CD14-positive monocyte (primary cell): ENCODE results near the gene DPP10. TPM values are rescaled to one million over a fixed set of nuclear protein-coding genes. Genes with fewer than 3 reads are reported as not detected.

Experiments used
- DNase-seq, 3 donors: peaks; one replicate each; pipeline ENCODE4 v3.0.0-alpha.2; 2011 to 2022
- H2AFZ ChIP-seq: 2 replicates; pipeline ENCODE4 v1.6.0; 2012; ENCODE audit warnings: mild to moderate bottlenecking, low read depth, low read length, inconsistent platforms; ENCODE audit not compliant: insufficient read depth, poor library complexity, severe bottlenecking
- H3K27ac ChIP-seq, 2 donors: 1 replicate in 1 of 2; 2 replicates in 1 of 2; pipeline ENCODE4 v1.5.1; 2012 to 2013; ENCODE audit warnings: low read length in 2 of 2, control low read depth in 1 of 2, inconsistent platforms in 1 of 2, low read depth in 1 of 2, mild to moderate bottlenecking in 1 of 2
- H3K27me3 ChIP-seq, 2 donors: one replicate each; pipeline versions ENCODE4 v1.6.0 to v1.6.1; 2011 to 2013; ENCODE audit warnings: low read length in 2 of 2; ENCODE audit not compliant: control insufficient read depth in 2 of 2, insufficient read depth in 2 of 2
- H3K36me3 ChIP-seq, 2 donors: replicated peaks in 1 of 2; 1 replicate in 1 of 2; 2 replicates in 1 of 2; pipeline versions ENCODE4 v1.5.1 to v1.6.1; 2012 to 2013; ENCODE audit warnings: low read length in 2 of 2, control low read depth in 1 of 2, inconsistent platforms in 1 of 2, mild to moderate bottlenecking in 1 of 2; ENCODE audit not compliant: insufficient read depth in 2 of 2, control insufficient read depth in 1 of 2
- H3K4me1 ChIP-seq, 2 donors: 1 replicate in 1 of 2; 2 replicates in 1 of 2; pipeline versions ENCODE4 v1.5.1 to v1.6.1; 2012 to 2013; ENCODE audit warnings: low read length in 2 of 2, control low read depth in 1 of 2, inconsistent platforms in 1 of 2, mild to moderate bottlenecking in 1 of 2, moderate library complexity in 1 of 2; ENCODE audit not compliant: insufficient read depth in 2 of 2, control insufficient read depth in 1 of 2
- H3K4me2 ChIP-seq: replicated peaks from 2 replicates; pipeline ENCODE3; 2012; ENCODE audit warnings: low read length, moderate library complexity, mild to moderate bottlenecking; ENCODE audit not compliant: poor library complexity, severe bottlenecking; ENCODE audit errors: extremely low read depth
- H3K4me3 ChIP-seq, 3 experiments: fragments of 200-600 bp in 1 of 3; sonication (generic) in 1 of 3; replicated peaks in 1 of 3; 1 replicate in 2 of 3; 2 replicates in 1 of 3; pipeline ENCODE4 v1.5.1; 2011 to 2013; ENCODE audit warnings: low read length in 3 of 3, mild to moderate bottlenecking in 3 of 3, control low read depth in 2 of 3, low read depth in 2 of 3, inconsistent platforms in 1 of 3, moderate library complexity in 1 of 3
- H3K79me2 ChIP-seq: 2 replicates; pipeline ENCODE4 v1.6.0; 2012; ENCODE audit warnings: mild to moderate bottlenecking, control low read depth, inconsistent platforms, low read length, moderate library complexity; ENCODE audit not compliant: insufficient read depth
- H3K9ac ChIP-seq: 2 replicates; pipeline ENCODE4 v1.6.0; 2017; ENCODE audit warnings: low read length, mild to moderate bottlenecking; ENCODE audit not compliant: insufficient read depth, poor library complexity, severe bottlenecking
- H3K9me3 ChIP-seq, 2 donors: replicated peaks in 1 of 2; 1 replicate in 1 of 2; 2 replicates in 1 of 2; pipeline versions ENCODE4 v1.5.1 to v1.6.1; 2012 to 2013; ENCODE audit warnings: low read length in 2 of 2, control low read depth in 1 of 2; ENCODE audit not compliant: control insufficient read depth in 1 of 2, insufficient read depth in 1 of 2
- H4K20me1 ChIP-seq: 2 replicates; pipeline ENCODE4 v1.6.0; 2012; ENCODE audit warnings: mild to moderate bottlenecking, low read length, control low read depth, moderate library complexity; ENCODE audit not compliant: insufficient read depth
- H3K27ac Mint-ChIP-seq, 7 donors: one replicate each; pipeline ENCODE4 v1.8.0; 2020; ENCODE audit warnings: mild to moderate bottlenecking in 7 of 7, mixed read lengths in 7 of 7, moderate library complexity in 6 of 7, inconsistent platforms in 2 of 7
- H3K27me3 Mint-ChIP-seq, 3 donors: one replicate each; pipeline ENCODE4 v1.8.0; 2021 to 2022; ENCODE audit warnings: low read depth in 3 of 3, mild to moderate bottlenecking in 3 of 3, mixed read lengths in 3 of 3, moderate library complexity in 3 of 3, inconsistent platforms in 1 of 3
- H3K36me3 Mint-ChIP-seq, 2 donors: one replicate each; pipeline ENCODE4 v1.8.0; 2020; ENCODE audit warnings: mixed read lengths in 2 of 2, inconsistent platforms in 1 of 2, mild to moderate bottlenecking in 1 of 2
- H3K4me1 Mint-ChIP-seq: one replicate; pipeline ENCODE4 v1.8.0; 2020; ENCODE audit warnings: mild to moderate bottlenecking, mixed read lengths
- H3K4me3 Mint-ChIP-seq, 2 donors: one replicate each; pipeline ENCODE4 v1.8.0; 2020; ENCODE audit warnings: mild to moderate bottlenecking in 2 of 2, mixed read lengths in 2 of 2, moderate library complexity in 1 of 2
- H3K9me3 Mint-ChIP-seq, 7 donors: one replicate each; pipeline ENCODE4 v1.8.0; 2020 to 2022; ENCODE audit warnings: mixed read lengths in 7 of 7, mild to moderate bottlenecking in 6 of 7, moderate library complexity in 6 of 7, inconsistent platforms in 2 of 7
- WGBS: methylation state at CpG from one replicate; pipeline ENCODE4 v1.1.5; 2013; ENCODE audit warnings: missing lambda C conversion rate; ENCODE audit not compliant: insufficient coverage; 5-methylcytosine and 5-hydroxymethylcytosine counted together
- intact Hi-C, 2 donors: fragments of 100-400 bp; cut with micrococcal nuclease; formaldehyde crosslinking; loops; one replicate each; pipeline versions ENCODE4 v1.15.0 to v1.15.1; 2023
- polyA plus RNA-seq, 3 donors: library from polyadenylated mRNA; depleted of rRNA in 1 of 3; unstranded in 2 of 3; stranded (reverse) in 1 of 3; fragments of 300-500 nt in 2 of 3; fragments of >200 nt in 1 of 3; fragmentation: Illumina TruSeq in 2 of 3; gene quantifications; 1 replicate in 2 of 3; 2 replicates in 1 of 3; pipeline ENCODE4 v1.2.3, GENCODE V29; 2012 to 2021
- TF ChIP-seq, protein P1 (sequence below): fragments of 200-600 bp; IDR thresholded peaks from one replicate; pipeline ENCODE4 v1.8.0; 2022; ENCODE audit warnings: antibody characterized with exemption, mild to moderate bottlenecking

DPP10 gene
- polyA plus RNA-seq, 3 donors, result not detected

DNA sequence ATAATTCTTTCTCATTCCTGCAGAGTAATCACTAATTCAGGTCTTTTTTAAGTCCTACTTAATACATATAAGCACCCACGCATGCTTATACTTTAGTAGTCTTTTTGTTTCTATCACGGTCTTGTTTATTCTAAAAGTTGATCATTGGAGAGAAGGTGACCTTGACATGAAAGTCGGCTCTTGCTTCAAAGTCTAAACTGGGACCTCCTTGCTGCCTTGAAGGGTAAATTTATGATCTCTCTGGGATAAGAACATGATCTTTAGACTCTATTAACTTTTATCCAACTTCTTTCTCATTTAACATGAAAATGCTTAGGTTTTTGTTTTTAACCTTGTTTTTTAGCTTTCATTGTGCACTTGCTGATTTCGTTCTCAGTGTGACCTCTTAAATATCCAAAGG, 792.3 kb downstream of the DPP10 start:
- H3K4me1 Mint-ChIP-seq, result no peaks in the 10 kb centered on the region
- Histone ChIP-seq H4K20me1 (no peaks in the 10 kb centered on the region), H3K4me2 (no peak overlapping the region), H3K9ac (no peak overlapping the region), H3K4me1 (no peaks in the 10 kb centered on the region), H3K9me3 (peaks cover 0 to 2% of the 10 kb centered on the region in 2 donors), H3K4me3 (no peak overlapping the region), H3K79me2 (no peaks in the 10 kb centered on the region), H2AFZ (no peak overlapping the region), H3K36me3 (no peaks in the 10 kb centered on the region), H3K27ac (no peak overlapping the region), H3K27me3 (no peaks in the 10 kb centered on the region)
- no peak for DNase-seq
- H3K9me3 Mint-ChIP-seq, result peaks cover 0 to 5% (median 2%) of the 10 kb centered on the region in 7 donors
- intact Hi-C loops, result no loop called here
- TF ChIP-seq, protein P1, sequence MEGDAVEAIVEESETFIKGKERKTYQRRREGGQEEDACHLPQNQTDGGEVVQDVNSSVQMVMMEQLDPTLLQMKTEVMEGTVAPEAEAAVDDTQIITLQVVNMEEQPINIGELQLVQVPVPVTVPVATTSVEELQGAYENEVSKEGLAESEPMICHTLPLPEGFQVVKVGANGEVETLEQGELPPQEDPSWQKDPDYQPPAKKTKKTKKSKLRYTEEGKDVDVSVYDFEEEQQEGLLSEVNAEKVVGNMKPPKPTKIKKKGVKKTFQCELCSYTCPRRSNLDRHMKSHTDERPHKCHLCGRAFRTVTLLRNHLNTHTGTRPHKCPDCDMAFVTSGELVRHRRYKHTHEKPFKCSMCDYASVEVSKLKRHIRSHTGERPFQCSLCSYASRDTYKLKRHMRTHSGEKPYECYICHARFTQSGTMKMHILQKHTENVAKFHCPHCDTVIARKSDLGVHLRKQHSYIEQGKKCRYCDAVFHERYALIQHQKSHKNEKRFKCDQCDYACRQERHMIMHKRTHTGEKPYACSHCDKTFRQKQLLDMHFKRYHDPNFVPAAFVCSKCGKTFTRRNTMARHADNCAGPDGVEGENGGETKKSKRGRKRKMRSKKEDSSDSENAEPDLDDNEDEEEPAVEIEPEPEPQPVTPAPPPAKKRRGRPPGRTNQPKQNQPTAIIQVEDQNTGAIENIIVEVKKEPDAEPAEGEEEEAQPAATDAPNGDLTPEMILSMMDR, result no peak
- no peak overlapping the region for H3K27ac Mint-ChIP-seq
- H3K27me3 Mint-ChIP-seq, result no peaks in the 10 kb centered on the region
- H3K4me3 Mint-ChIP-seq, result no peak overlapping the region
- H3K36me3 Mint-ChIP-seq, result no peaks in the 10 kb centered on the region
- no CpG with 5 or more reads among the region's 4 CpGs for WGBS

DNA sequence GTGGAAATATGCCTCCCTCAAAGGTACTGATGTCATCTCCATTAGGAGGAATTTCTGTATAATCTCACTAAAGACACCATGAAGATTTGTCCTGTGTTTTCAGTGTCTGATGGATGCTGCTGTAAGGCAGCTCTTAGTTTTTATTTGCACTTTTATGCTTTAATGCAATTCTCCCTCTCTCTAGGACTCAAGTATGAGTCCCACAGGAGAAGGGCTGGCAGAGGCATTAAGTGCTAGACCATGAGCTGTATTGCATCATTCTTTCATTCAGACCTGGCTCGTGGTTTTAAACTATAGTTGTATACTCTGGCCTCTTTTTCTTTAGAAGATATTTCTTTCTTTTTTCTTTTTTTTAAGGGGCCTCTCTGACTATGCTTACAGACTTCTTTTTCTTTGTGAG, 805.6 kb downstream of the DPP10 start:
- Histone ChIP-seq H2AFZ (no peak overlapping the region), H3K27ac (no peak overlapping the region), H3K4me3 (no peak overlapping the region), H3K4me2 (no peak overlapping the region), H3K36me3 (no peaks in the 10 kb centered on the region), H3K79me2 (no peaks in the 10 kb centered on the region), H3K9ac (no peak overlapping the region), H3K27me3 (no peaks in the 10 kb centered on the region), H3K4me1 (no peaks in the 10 kb centered on the region), H4K20me1 (no peaks in the 10 kb centered on the region), H3K9me3 (no peaks in the 10 kb centered on the region)
- Mint-ChIP-seq H3K4me3 (no peak overlapping the region), H3K27ac (no peak overlapping the region), H3K4me1 (no peaks in the 10 kb centered on the region), H3K9me3 (peaks cover 0 to 9% (median 1%) of the 10 kb centered on the region in 7 donors), H3K36me3 (no peaks in the 10 kb centered on the region), H3K27me3 (no peaks in the 10 kb centered on the region)
- no CpG with 5 or more reads among the region's 1 CpG for WGBS
- TF ChIP-seq, protein P1, result no peak
- no peak for DNase-seq
- intact Hi-C loops, result no loop called here
